K562 (cell line): ENCODE measurements around the gene IL9.

Source experiments
- ELF1 ChIP-seq: fragments of 200-800 bp; sonication (Bioruptor generic); IDR thresholded peaks from 2 replicates; pipeline ENCODE4 v1.6.1; 2016; ENCODE audit warnings: missing genetic modification characterization, missing compliant biosample characterization
- RFX5 ChIP-seq: IDR thresholded peaks from 2 replicates; pipeline ENCODE4 v1.6.1; 2011; ENCODE audit warnings: low read depth, mild to moderate bottlenecking, improper control_type of control experiment, low read length

GRCh38 chr5:135862086-135862485, 33.6 kb downstream of the IL9 start:
- TF ChIP-seq RFX5 (no peak), ELF1 (tag) (no peak)
